A673 (cell line): ENCODE results near the gene SNTB2. TPM values are rescaled to one million over a fixed set of nuclear protein-coding genes. Genes with fewer than 3 reads are reported as not detected.
"Not testable (repeated sequence)": the region's sequence is repeated elsewhere in the genome, so short reads cannot be mapped to it uniquely, and the experiment has no call there.

Experiments used
- BruUV-seq: library from RNA; stranded (reverse); fragments of 400-500 nt; replicated peaks from 2 replicates; lab custom pipeline; 2021; lab: Mats Ljungman, UMichigan
- CTCF ChIA-PET: fragments of 300-600 bp; sonication (Branson Sonifier 250); formaldehyde crosslinking; loops from one replicate; lab custom pipeline; 2022; ENCODE audit warnings: antibody characterized with exemption; lab: Charles Lee
- POLR2A ChIA-PET: fragments of 300-600 bp; sonication (Branson Sonifier 250); formaldehyde crosslinking; loops from one replicate; lab custom pipeline; 2022; ENCODE audit warnings: antibody characterized with exemption; ENCODE audit not compliant: low non-redundant PET; lab: Charles Lee
- DNase-seq: peaks from one replicate; pipeline ENCODE4 v3.0.0-alpha.2; 2015; ENCODE audit warnings: low spot score
- H3K27ac ChIP-seq: fragments of 200-600 bp; sonication (generic); 2 replicates; pipeline ENCODE4 v1.5.1; 2016; ENCODE audit warnings: mixed run types, low read depth, mild to moderate bottlenecking, mixed read lengths, antibody characterized with exemption, low read length; ENCODE audit not compliant: poor library complexity, severe bottlenecking
- H3K27me3 ChIP-seq: fragments of 200-600 bp; sonication (generic); replicated peaks from 2 replicates; pipeline ENCODE4 v1.6.1; 2017; ENCODE audit warnings: mixed run types, low read depth, mild to moderate bottlenecking, mixed read lengths, antibody characterized with exemption, low read length; ENCODE audit not compliant: insufficient read depth, poor library complexity
- H3K36me3 ChIP-seq: fragments of 200-600 bp; sonication (generic); 2 replicates; pipeline ENCODE4 v1.6.1; 2016; ENCODE audit warnings: mixed run types, mild to moderate bottlenecking, mixed read lengths, antibody characterized with exemption, low read length; ENCODE audit not compliant: insufficient read depth, poor library complexity, severe bottlenecking
- H3K4me1 ChIP-seq: fragments of 200-600 bp; sonication (generic); 2 replicates; pipeline ENCODE4 v1.6.1; 2017; ENCODE audit warnings: mixed run types, mild to moderate bottlenecking, mixed read lengths, antibody characterized with exemption, low read length; ENCODE audit not compliant: insufficient read depth, poor library complexity, severe bottlenecking
- H3K4me3 ChIP-seq: fragments of 200-600 bp; sonication (generic); 2 replicates; pipeline ENCODE4 v1.5.1; 2016; ENCODE audit warnings: low read depth, mixed run types, mild to moderate bottlenecking, mixed read lengths, low read length; ENCODE audit not compliant: poor library complexity, severe bottlenecking
- H3K9me3 ChIP-seq: fragments of 200-600 bp; sonication (generic); 2 replicates; pipeline ENCODE4 v1.6.1; 2016; ENCODE audit warnings: mixed run types, low read depth, mild to moderate bottlenecking, mixed read lengths, antibody characterized with exemption, low read length; ENCODE audit not compliant: poor library complexity, severe bottlenecking
- CTCF ChIP-seq: fragments of 300-800, 200-600 bp; sonication (generic); conservative IDR thresholded peaks from 2 replicates; pipeline ENCODE4 v1.5.1; 2017; ENCODE audit warnings: low read depth, mild to moderate bottlenecking, antibody characterized with exemption, low read length, moderate library complexity, mixed read lengths
- EZH2 ChIP-seq: fragments of 200-600 bp; sonication (generic); IDR thresholded peaks from 2 replicates; pipeline ENCODE4 v1.6.1; 2017; ENCODE audit warnings: borderline replicate concordance, low read depth, mild to moderate bottlenecking, mixed read lengths, antibody characterized with exemption, low read length; ENCODE audit not compliant: poor library complexity, severe bottlenecking
- intact Hi-C: fragments of 100-400 bp; cut with micrococcal nuclease; formaldehyde crosslinking; loops from one replicate; pipeline ENCODE4 v1.10.0; 2022; ENCODE audit not compliant: unreplicated experiment
- total RNA-seq: library from RNA; stranded (reverse); gene quantifications from 2 replicates; pipeline ENCODE4 v1.2.3, GENCODE V29; 2021

Gene SNTB2
- total RNA-seq, 1 experiment from 2014 or later: 49.3 TPM

GRCh38 chr16:69250081-69250480 lies 63.1 kb downstream of the SNTB2 start:
- CTCF ChIA-PET: no interaction called here
- Histone ChIP-seq H3K27ac (no peak overlapping the region), H3K27me3 (no peaks in the 10 kb centered on the region), H3K9me3 (no peaks in the 10 kb centered on the region), H3K4me1 (peaks cover 5% of the 10 kb centered on the region), H3K36me3 (peaks cover 17% of the 10 kb centered on the region), H3K4me3 (no peak overlapping the region)
- intact Hi-C loops: no loop called here
- POLR2A ChIA-PET: no interaction called here
- no TSS peak for BruUV-seq
- no peak for TF ChIP-seq EZH2
- no peak for TF ChIP-seq CTCF
- no peak for DNase-seq

GRCh38 chr16:69253870-69254341 lies 66.9 kb downstream of the SNTB2 start:
- intact Hi-C loops: no loop called here
- H3K4me1 ChIP-seq: peaks cover 5% of the 10 kb centered on the region
- no peaks in the 10 kb centered on the region for H3K36me3 ChIP-seq
- H3K27ac ChIP-seq: no peak overlapping the region
- no peak overlapping the region for H3K4me3 ChIP-seq
- ChIA-PET POLR2A (no interaction called here), CTCF (no interaction called here)
- H3K9me3 ChIP-seq: no peaks in the 10 kb centered on the region
- H3K27me3 ChIP-seq: no peaks in the 10 kb centered on the region
- no TSS peak for BruUV-seq
- DNase-seq: no peak
- no peak for TF ChIP-seq CTCF
- TF ChIP-seq EZH2: no peak

- BruUV-seq, H3K27ac ChIP-seq, intact Hi-C loops, DNase-seq, H3K36me3 ChIP-seq, CTCF ChIA-PET, H3K9me3 ChIP-seq, H3K27me3 ChIP-seq, H3K4me1 ChIP-seq, H3K4me3 ChIP-seq, POLR2A ChIA-PET: not testable (repeated sequence)
Measured at GRCh38 chr16:69259428-69259764, 72.4 kb downstream of the SNTB2 start.

- DNase-seq: no peak
- BruUV-seq: no TSS peak
- H3K4me3 ChIP-seq: no peak overlapping the region
- no peaks in the 10 kb centered on the region for H3K4me1 ChIP-seq
- ChIA-PET POLR2A (no interaction called here), CTCF (interaction anchor here (0.5 to 1.0 kb wide), 3 partner anchors 16 to 146 kb away, joined by 3 to 7 read pairs (median 3); no protein-coding TSS in a partner anchor)
- no peak overlapping the region for H3K27ac ChIP-seq
- intact Hi-C loops: no loop called here
- H3K36me3 ChIP-seq: peaks cover 4% of the 10 kb centered on the region
- TF ChIP-seq CTCF (no peak), EZH2 (no peak)
- no peaks in the 10 kb centered on the region for H3K9me3 ChIP-seq
- H3K27me3 ChIP-seq: no peaks in the 10 kb centered on the region
Measured at GRCh38 chr16:69260019-69260418, 73.1 kb downstream of the SNTB2 start.
